Measurements from ENCODE around the gene RNFT1.
"Not testable (repeated sequence)": the region's sequence is repeated elsewhere in the genome, so short reads cannot be mapped to it uniquely, and the experiment has no call there.

RNFT1 gene

GRCh38 chr17:59964482-59965328 is at the start of gene RNFT1:
Gene RNFT1, minus strand, starts transcription at chr17:59964740. Its CDS starts 77 bp downstream, at chr17:59964663.
- DNase-seq (ENCODE audit: low read depth), result peak; percentile 77

GRCh38 chr17:60009326-60009725 is 44.8 kb upstream of the RNFT1 start:
- DNase-seq (ENCODE audit: low read depth), result not testable (repeated sequence)

GRCh38 chr17:60008377-60008776 is 43.8 kb upstream of the RNFT1 start:
- not testable (repeated sequence) for DNase-seq (ENCODE audit: low read depth)

GRCh38 chr17:60006160-60006559 is 41.6 kb upstream of the RNFT1 start:
- no peak for DNase-seq (ENCODE audit: low read depth)

- DNase-seq (ENCODE audit: low read depth), result not testable (repeated sequence)
These were observed 40.0 kb upstream of the RNFT1 start for GRCh38 chr17:60004561-60004960.

GRCh38 chr17:60002405-60002804 is 37.9 kb upstream of the RNFT1 start:
- DNase-seq (ENCODE audit: low read depth), result not testable (repeated sequence)

- DNase-seq (ENCODE audit: low read depth), result not testable (repeated sequence)
These were observed 32.1 kb upstream of the RNFT1 start for GRCh38 chr17:59996608-59997007.

- not testable (repeated sequence) for DNase-seq (ENCODE audit: low read depth)
These were observed 10.6 kb upstream of the RNFT1 start for GRCh38 chr17:59975166-59975565.

- DNase-seq (ENCODE audit: low read depth), result not testable (repeated sequence)
These were observed 8.9 kb upstream of the RNFT1 start for GRCh38 chr17:59973483-59973882.

- no peak for DNase-seq (ENCODE audit: low read depth)
These were observed 8.2 kb upstream of the RNFT1 start for GRCh38 chr17:59972778-59973177.

GRCh38 chr17:59971771-59972170 is 7.2 kb upstream of the RNFT1 start:
- DNase-seq (ENCODE audit: low read depth), result not testable (repeated sequence)

- peak; percentile 9 for DNase-seq (ENCODE audit: low read depth)
These were observed 630 bp downstream of the RNFT1 start for GRCh38 chr17:59963738-59964481.

- DNase-seq (ENCODE audit: low read depth), result no peak
These were observed 1.7 kb downstream of the RNFT1 start for GRCh38 chr17:59962739-59963318.

GRCh38 chr17:59959574-59959973 is 5.0 kb downstream of the RNFT1 start:
- DNase-seq (ENCODE audit: low read depth), result not testable (repeated sequence)

- DNase-seq (ENCODE audit: low read depth), result no peak
These were observed 9.7 kb downstream of the RNFT1 start for GRCh38 chr17:59954856-59955255.

- DNase-seq (ENCODE audit: low read depth), result no peak
These were observed 14.5 kb downstream of the RNFT1 start for GRCh38 chr17:59950049-59950448.

- not testable (repeated sequence) for DNase-seq (ENCODE audit: low read depth)
These were observed 17.2 kb downstream of the RNFT1 start for GRCh38 chr17:59947310-59947709.

GRCh38 chr17:59946433-59946832 is 18.1 kb downstream of the RNFT1 start:
- DNase-seq (ENCODE audit: low read depth), result not testable (repeated sequence)

GRCh38 chr17:59941131-59941530 is 23.4 kb downstream of the RNFT1 start:
- no peak for DNase-seq (ENCODE audit: low read depth)

GRCh38 chr17:59940697-59941096 is 23.8 kb downstream of the RNFT1 start:
- not testable (repeated sequence) for DNase-seq (ENCODE audit: low read depth)

- DNase-seq (ENCODE audit: low read depth), result not testable (repeated sequence)
These were observed 31.2 kb downstream of the RNFT1 start for GRCh38 chr17:59933317-59933716.

GRCh38 chr17:59930768-59931167 is 33.8 kb downstream of the RNFT1 start:
- DNase-seq (ENCODE audit: low read depth), result not testable (repeated sequence)

- not testable (repeated sequence) for DNase-seq (ENCODE audit: low read depth)
These were observed 34.4 kb downstream of the RNFT1 start for GRCh38 chr17:59930121-59930520.
